ENCODE data around the gene ZNF292. TPM values are rescaled to one million over a fixed set of nuclear protein-coding genes. Genes with fewer than 3 reads are reported as not detected.

ZNF292 gene
- total and polyA plus RNA-seq, 2 experiments from 2014 or later = 20.9 to 38.3 TPM

- Histone ChIP-seq H3K9me3 (ENCODE audit: low read depth) (no peaks in the 10 kb centered on the region), H3K4me3 (no peak overlapping the region), H3K27ac (peak overlapping the region; percentile 69), H2AFZ (no peak overlapping the region), H3K27me3 (no peaks in the 10 kb centered on the region), H3K79me2 (peaks cover 96% of the 10 kb centered on the region), H3K9me2 (replicated peaks; ENCODE audit: insufficient read depth) (no peaks in the 10 kb centered on the region), H3K36me3 (replicated peaks; ENCODE audit: insufficient read depth, low read depth) (no peaks in the 10 kb centered on the region), H3K4me1 (ENCODE audit: insufficient read depth) (peaks cover 4% of the 10 kb centered on the region), H3K4me2 (no peak overlapping the region), H4K20me1 (ENCODE audit: insufficient read depth, poor library complexity, severe bottlenecking) (peaks cover 76% of the 10 kb centered on the region)
- no peak for TF ChIP-seq CTCF (IDR thresholded peaks at IDR 0.05; ENCODE audit: poor library complexity)
- no peak for TF ChIP-seq EZH2 (IDR thresholded peaks at IDR 0.05; ENCODE audit: borderline replicate concordance)
- TF ChIP-seq EZH2phosphoT487 (IDR thresholded peaks at IDR 0.05; ENCODE audit: low read depth, severe bottlenecking, unreplicated experiment) = no peak
- DNase-seq (ENCODE audit: low spot score) = no peak
Observed at GRCh38 chr6:87212596-87212995, 57.2 kb downstream of the ZNF292 start.

GRCh38 chr6:87213364-87213763 lies 58.0 kb downstream of the ZNF292 start:
- 82% methylated on average over 5 of the region's 5 CpGs for WGBS (ENCODE audit: low lambda C conversion rate, missing lambda C conversion rate)

GRCh38 chr6:87214831-87215230 lies 59.5 kb downstream of the ZNF292 start:
- Histone ChIP-seq H4K20me1 (ENCODE audit: insufficient read depth, poor library complexity, severe bottlenecking) (peaks cover 61% of the 10 kb centered on the region), H2AFZ (no peak overlapping the region), H3K4me2 (no peak overlapping the region), H3K27me3 (no peaks in the 10 kb centered on the region), H3K36me3 (replicated peaks; ENCODE audit: insufficient read depth, low read depth) (no peaks in the 10 kb centered on the region), H3K79me2 (peaks cover 85% of the 10 kb centered on the region), H3K4me1 (ENCODE audit: insufficient read depth) (peaks cover 4% of the 10 kb centered on the region), H3K4me3 (no peak overlapping the region), H3K9me3 (ENCODE audit: low read depth) (no peaks in the 10 kb centered on the region), H3K27ac (no peak overlapping the region), H3K9me2 (replicated peaks; ENCODE audit: insufficient read depth) (no peaks in the 10 kb centered on the region)
- no peak for TF ChIP-seq CTCF (IDR thresholded peaks at IDR 0.05; ENCODE audit: poor library complexity)
- TF ChIP-seq EZH2 (IDR thresholded peaks at IDR 0.05; ENCODE audit: borderline replicate concordance) = no peak
- TF ChIP-seq EZH2phosphoT487 (IDR thresholded peaks at IDR 0.05; ENCODE audit: low read depth, severe bottlenecking, unreplicated experiment) = no peak
- DNase-seq (ENCODE audit: low spot score) = no peak

More at GRCh38 chr6:87213364-87213763, 58.0 kb downstream of the ZNF292 start:
- DNase-seq (ENCODE audit: low spot score) = peak; percentile 57
- Histone ChIP-seq H3K36me3 (replicated peaks; ENCODE audit: insufficient read depth, low read depth) (no peaks in the 10 kb centered on the region), H3K9me2 (replicated peaks; ENCODE audit: insufficient read depth) (no peaks in the 10 kb centered on the region), H3K4me3 (no peak overlapping the region), H3K27ac (peak overlapping the region; percentile 74), H3K27me3 (no peaks in the 10 kb centered on the region), H3K79me2 (peaks cover 95% of the 10 kb centered on the region), H3K4me2 (no peak overlapping the region), H4K20me1 (ENCODE audit: insufficient read depth, poor library complexity, severe bottlenecking) (peaks cover 73% of the 10 kb centered on the region), H3K9me3 (ENCODE audit: low read depth) (no peaks in the 10 kb centered on the region), H2AFZ (no peak overlapping the region), H3K4me1 (ENCODE audit: insufficient read depth) (peaks cover 4% of the 10 kb centered on the region)
- no peak for TF ChIP-seq EZH2phosphoT487 (IDR thresholded peaks at IDR 0.05; ENCODE audit: low read depth, severe bottlenecking, unreplicated experiment)
- no peak for TF ChIP-seq CTCF (IDR thresholded peaks at IDR 0.05; ENCODE audit: poor library complexity)
- TF ChIP-seq EZH2 (IDR thresholded peaks at IDR 0.05; ENCODE audit: borderline replicate concordance) = no peak

- no peak for DNase-seq (ENCODE audit: low spot score)
- H3K9me2 ChIP-seq (replicated peaks; ENCODE audit: insufficient read depth) = no peaks in the 10 kb centered on the region
- no peak overlapping the region for H2AFZ ChIP-seq
- peaks cover 12% of the 10 kb centered on the region for H4K20me1 ChIP-seq (ENCODE audit: insufficient read depth, poor library complexity, severe bottlenecking)
- H3K4me3 ChIP-seq = no peak overlapping the region
- H3K79me2 ChIP-seq = peaks cover 33% of the 10 kb centered on the region
- peaks cover 8% of the 10 kb centered on the region for H3K36me3 ChIP-seq (replicated peaks; ENCODE audit: insufficient read depth, low read depth)
- no peaks in the 10 kb centered on the region for H3K4me1 ChIP-seq (ENCODE audit: insufficient read depth)
- H3K4me2 ChIP-seq = no peak overlapping the region
- WGBS (ENCODE audit: low lambda C conversion rate, missing lambda C conversion rate) = 93% methylated on average over 1 of the region's 1 CpG
- no peak overlapping the region for H3K27ac ChIP-seq
- TF ChIP-seq CTCF (IDR thresholded peaks at IDR 0.05; ENCODE audit: poor library complexity) (no peak), EZH2 (IDR thresholded peaks at IDR 0.05; ENCODE audit: borderline replicate concordance) (no peak), EZH2phosphoT487 (IDR thresholded peaks at IDR 0.05; ENCODE audit: low read depth, severe bottlenecking, unreplicated experiment) (no peak)
- no peaks in the 10 kb centered on the region for H3K27me3 ChIP-seq
- no peaks in the 10 kb centered on the region for H3K9me3 ChIP-seq (ENCODE audit: low read depth)
Observed at GRCh38 chr6:87220997-87221396, 65.6 kb downstream of the ZNF292 start.
